Astrocyte (in vitro differentiated cells and primary cell): ENCODE results near the gene CDK15.

Source experiments
- CTCF ChIP-seq: IDR thresholded peaks from 2 replicates; pipeline ENCODE4 v1.5.1; 2011; ENCODE audit warnings: low read depth, mild to moderate bottlenecking, inconsistent platforms, low read length, moderate library complexity; ENCODE audit not compliant: insufficient read depth
- EZH2 ChIP-seq: IDR thresholded peaks from 2 replicates; pipeline ENCODE4 v1.6.1; 2012; ENCODE audit warnings: mild to moderate bottlenecking, low read length, inconsistent platforms; ENCODE audit not compliant: insufficient read depth

GRCh38 chr2:201926067-201926466, 119.7 kb downstream of the CDK15 start:
- TF ChIP-seq CTCF (no peak), EZH2 (no peak)
